GM18861 (cell line): ENCODE measurements around the gene MAP1LC3B2.

Experiments
- ATAC-seq: cut with Tn5 transposase; IDR thresholded peaks from one replicate; pipeline ENCODE4 v1.9.1; 2021; ENCODE audit not compliant: unreplicated experiment

MAP1LC3B2 gene

DNA sequence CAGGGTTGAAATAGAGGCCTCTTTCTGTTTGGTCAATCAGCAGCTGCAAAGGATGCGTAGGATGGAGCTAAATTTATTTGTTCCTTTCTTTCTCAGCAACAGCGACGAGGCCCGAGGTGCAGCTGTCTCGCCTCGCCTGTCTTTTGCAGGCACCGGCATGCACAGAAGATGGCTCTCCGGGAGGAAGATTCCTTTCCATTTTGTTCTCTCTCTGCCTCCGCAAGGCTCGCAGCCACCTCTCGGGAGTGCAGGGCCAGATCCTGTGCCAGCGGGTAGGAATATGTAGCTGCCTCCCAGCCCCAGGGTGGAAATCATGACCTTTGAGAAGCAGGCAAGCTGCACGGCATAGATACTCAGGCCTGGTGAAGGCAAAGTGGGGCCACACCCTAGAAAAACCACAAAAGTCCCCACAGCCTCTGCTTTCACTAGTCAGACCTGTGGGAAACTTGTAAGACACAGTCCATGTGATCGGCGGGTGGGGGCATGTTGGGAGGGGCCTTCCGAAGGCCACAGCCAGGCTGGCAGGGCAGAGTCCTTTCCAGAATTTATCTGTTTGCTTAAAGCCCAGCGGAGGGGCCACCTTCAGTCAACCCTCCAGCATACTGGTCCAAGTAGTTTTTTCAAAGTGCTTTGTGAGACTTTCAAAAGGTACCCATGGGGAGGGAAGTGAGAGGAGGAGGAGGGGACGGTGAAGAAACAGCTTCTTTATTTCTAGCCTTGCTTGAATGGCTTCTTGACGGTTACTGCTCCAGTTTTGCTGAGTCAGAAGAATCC, at the start of gene MAP1LC3B2:
TSS of gene MAP1LC3B2 (plus strand) at position 220 of the 774 bp plus-strand sequence. CDS start 16,562 bp downstream, outside the sequence.
- ATAC-seq = peak; percentile 70

DNA sequence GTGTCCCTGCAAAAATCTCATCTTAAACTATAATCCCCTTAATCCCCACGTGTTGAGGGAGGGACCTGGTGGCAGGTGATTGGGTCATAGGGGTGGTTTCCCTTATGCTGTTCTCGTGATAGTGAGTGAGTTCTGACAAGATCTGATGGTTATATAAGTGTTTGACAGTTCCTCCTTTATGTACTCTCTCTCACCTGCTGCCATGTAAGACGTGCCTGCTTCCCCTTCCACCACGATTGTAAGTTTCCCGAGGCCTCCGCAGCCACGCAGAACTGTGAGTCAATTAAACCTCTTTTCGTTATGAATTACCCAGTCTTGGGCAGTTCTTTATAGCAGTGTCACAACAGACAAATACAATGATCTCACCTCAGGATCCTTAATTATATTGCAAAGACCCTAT, 45.2 kb upstream of the MAP1LC3B2 start:
- ATAC-seq = no peak

DNA sequence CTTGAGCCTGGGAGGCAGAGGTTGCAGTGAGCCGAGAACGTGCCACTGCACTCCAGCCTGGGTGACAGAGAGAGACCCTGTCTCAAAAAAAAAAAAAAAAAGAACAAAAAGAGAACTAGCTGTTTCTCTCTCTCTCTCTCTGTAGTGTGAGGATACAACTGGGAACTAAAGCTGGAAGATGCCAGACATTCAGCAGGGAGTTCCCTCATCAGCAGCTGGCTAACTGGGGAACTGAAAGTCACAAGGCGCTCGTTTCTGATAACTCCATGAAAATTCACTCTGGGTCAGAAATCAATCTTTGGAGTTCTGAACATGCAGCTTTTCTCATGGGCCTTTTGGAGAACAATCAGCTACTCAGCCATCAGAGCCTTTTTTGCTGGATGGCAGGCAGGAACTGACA, 43.5 kb upstream of the MAP1LC3B2 start:
- ATAC-seq = no peak

DNA sequence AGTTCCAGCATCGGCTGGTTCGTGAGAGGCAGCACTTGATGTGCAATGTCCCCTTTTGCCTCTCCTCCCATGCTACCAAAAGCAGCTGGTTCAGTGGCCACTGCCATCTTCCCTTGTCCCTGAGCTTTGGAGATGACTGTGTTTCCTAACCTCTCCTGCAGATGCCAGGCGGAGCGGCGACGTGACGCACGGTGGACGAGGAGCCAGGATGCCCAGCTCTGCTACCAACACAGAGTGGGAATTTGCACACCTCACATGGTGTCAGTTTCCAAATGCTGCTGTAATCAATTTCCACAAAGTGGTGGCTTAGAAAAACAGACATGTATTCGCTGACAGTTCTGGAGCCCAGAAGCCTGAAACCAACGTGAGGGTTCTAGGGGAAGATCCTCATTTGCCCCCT, 42.5 kb upstream of the MAP1LC3B2 start:
- no peak for ATAC-seq

DNA sequence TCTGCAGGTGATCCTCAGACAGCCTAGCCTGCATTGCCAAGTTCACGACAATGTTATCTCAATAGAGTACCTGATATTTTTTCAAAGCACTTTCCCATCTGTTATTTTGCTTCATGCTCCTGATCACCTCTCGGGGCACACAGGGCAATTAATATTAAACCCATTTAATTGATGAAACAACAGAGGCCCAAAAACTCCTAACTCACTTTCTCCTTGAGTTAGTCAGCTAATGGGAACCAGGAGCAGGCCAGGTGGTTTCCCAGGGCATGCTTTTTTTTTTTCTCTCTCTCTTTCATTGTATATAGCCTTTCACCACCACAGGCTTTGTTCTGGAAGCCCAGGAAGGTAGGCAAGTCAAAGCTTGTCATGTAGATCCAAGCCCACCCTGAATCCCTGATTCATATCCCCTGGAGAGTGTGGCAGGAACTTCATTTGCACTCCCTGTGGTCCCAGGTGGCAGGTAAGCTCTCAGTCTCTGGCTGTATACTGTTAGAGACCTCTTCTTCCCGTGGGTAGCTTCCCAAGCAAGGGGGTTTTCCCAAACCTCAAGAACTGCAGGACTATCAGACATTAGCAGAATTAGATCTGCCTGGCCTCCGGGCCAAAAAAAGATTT, 41.6 kb upstream of the MAP1LC3B2 start:
- ATAC-seq = no peak

DNA sequence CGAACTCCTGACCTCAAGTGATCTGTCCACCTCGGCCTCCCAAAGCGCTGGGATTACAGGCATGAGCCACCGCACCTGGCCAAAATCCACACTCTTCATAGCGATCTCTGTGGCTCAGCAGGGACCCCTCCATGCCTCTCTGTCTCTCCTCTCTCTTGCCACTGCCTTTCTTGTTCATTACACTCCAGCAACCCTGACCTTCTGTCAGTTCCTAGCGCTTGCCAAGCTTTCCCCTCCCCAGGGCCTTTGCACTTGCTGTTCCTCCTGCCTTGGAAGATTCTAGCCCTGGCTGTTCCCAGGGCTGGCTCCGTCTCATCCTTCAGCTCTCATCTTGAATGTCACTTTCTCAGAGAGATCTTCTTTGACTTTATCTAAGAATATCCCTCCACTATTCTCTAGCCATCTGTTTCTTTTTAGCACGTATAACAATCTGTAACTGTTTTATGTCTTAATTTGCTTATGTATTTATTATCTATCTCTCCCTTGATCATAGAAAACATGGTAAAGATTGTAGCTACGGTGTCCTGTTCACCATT, 38.9 kb upstream of the MAP1LC3B2 start:
- ATAC-seq = no peak

DNA sequence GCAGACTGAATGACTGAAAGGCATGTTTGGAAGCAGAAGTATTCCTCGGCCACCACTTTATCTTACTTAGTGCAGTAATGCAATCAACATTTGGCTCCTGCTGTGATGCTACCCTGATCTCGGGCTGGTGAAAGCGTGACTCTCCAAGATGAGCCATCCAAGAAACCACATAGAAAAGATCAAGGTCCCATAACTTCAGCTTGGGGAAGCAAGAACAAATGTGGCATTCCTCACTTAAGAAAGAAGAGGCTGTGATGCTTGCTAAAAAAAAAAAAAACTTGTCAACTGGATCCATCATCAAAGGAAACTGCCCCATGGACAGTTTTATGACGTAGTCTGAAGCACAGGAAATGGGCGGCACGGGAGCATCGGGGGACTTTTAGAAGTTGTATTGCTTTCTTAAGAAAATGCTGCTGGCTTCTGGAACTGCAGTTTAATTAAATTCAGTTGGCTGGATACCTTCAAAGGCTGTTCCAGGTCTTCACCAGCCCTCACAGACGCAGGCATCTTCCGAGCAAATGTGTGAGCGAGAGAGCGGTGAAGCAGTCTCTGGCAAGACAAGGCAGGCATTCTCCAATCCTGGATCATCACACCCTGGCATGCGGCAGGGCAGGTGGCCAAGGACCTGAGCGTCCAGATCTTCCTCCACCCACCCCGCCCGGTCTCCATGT, 38.2 kb upstream of the MAP1LC3B2 start:
- no peak for ATAC-seq

DNA sequence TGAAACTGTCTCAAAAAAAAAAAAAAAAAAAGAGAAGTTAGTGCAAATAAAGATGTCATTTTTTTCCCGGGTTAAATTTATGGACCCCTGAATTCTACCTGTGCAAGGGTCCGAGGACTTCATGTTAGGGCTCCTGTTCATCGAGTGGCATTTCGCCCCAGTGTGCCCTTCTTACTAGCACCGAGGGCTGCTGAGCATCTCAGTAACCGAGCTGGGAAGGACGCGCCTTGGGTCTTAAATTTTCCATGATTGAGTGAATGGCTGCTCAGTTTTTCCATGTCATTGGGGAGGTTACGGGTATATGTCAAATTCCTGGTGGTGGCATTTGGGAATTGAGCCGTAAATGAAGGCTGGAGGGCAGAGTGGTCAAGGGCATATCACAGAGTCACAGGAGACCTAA, 34.9 kb upstream of the MAP1LC3B2 start:
- no peak for ATAC-seq

DNA sequence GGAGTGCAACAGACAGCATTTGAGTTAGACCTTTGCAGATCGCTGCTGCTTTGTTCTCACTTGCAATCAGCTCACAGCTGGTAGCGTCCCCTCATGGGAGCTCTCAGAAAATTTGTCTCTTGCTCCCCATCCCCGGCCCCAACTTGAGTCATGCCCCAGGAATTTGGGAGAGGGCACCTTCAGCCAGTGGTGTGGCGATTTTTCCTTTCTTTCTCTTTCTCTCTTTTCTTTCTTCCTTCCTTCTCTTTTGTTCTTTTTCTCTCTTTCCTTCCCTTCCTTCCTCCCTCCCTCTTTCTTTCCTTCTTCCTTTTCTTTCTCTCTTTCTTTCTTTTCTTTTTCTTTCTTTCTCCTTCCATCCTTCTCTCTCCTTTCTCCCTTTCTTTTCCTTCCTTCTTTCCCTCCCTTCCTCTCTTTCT, 34.2 kb upstream of the MAP1LC3B2 start:
- no peak for ATAC-seq

DNA sequence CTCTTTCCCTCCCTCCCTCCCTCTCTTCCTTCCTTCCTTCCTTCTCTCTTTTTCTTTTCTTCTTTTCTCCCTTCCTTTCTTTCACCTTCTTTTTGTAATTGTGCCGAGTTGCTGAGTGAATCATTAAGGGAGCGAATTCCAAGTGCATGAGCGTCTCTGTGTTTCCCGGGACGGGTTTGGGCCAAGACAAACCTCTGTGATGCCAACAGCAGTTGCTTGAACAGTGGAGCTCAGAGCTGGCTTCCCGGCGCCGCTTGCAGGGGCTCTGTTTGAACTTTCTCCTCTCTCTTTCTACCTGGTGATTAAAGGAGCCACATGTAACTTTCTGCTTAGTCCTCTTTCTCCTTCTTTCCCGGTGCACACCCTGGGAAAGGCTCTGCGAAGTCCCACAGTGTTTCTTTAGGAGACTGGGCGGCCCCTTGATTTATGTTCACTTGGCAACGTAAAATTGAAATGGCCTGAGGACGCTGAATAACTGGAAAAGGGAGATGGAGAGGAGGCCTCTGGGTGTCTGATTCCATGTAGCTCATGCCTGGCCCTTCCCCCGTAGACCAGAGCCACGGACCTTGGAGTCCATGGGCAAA, 33.7 kb upstream of the MAP1LC3B2 start:
- no peak for ATAC-seq

DNA sequence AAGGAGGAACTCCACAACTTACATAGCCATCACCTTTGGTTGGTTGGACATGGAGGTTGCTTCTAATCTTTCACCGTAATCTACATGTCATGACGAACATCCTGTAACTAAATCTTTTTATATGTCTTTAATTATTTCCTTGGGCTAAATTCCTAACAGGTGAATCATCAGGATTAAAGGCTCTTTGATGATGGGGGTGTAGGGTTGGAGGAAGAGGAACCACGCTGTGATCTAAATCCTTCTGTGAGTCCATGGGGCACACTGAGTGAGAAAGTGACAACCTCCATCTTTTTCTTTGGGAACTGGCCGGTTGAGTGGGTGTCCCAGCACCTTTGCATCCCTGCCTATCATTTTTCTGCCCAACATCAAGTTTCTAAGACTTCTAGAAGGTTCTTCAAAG, 31.1 kb upstream of the MAP1LC3B2 start:
- no peak for ATAC-seq

DNA sequence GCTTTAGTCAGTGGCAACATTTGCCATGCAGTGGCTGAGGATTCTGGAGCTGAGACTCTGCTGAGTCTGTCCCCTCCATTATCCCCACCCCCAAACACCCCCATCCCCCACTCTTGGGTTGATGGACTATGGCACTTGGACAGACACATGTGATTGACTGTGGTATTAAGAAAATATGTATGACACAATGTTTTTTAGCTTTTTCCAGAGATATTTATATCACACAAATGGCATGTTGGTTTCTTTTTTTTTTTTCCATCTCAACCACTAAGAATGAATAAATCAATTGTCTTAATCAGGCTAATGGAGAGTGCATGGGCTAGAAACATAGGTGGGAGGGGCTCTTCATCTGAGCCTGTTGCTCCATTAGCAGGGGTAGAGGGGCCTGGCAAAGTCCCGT, 30.7 kb upstream of the MAP1LC3B2 start:
- ATAC-seq = no peak

DNA sequence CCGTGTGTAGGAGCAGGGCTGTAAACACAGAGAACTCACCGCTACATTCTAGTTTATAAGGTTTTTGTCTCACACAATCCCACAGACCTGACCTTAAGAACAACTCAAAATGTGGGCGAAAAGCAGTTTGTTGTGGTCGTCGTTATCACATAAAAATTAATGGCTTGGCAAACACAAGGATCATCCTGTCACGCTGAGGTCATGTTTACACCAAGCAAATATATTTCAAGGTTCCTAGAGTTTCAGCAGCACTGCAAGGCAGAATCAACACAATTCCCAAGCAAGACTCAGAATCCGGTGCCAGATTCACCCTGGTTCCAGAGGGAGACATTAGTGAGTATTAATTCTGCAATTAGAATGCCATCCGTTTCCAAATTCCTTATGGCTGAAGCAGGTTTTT, 30.1 kb upstream of the MAP1LC3B2 start:
- ATAC-seq = no peak

DNA sequence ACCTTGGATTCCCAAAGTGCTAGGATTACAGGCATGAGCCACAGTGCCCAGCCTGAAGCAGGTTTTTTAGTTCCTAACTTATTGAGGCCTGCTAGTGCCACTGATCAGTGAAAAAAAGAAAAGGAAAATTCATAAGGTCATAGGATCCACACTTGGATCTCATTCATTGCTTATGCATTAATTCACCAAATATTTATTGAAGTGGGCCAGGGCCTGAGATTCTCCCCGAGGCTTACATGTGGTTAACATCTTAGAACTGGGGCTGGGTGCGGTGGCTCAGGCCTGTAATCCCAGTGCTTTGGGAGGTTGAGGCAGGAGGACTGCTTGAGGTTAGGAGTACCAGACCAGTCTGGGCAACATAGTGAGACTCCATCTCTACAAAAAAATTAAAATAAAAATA, 29.5 kb upstream of the MAP1LC3B2 start:
- ATAC-seq = no peak

DNA sequence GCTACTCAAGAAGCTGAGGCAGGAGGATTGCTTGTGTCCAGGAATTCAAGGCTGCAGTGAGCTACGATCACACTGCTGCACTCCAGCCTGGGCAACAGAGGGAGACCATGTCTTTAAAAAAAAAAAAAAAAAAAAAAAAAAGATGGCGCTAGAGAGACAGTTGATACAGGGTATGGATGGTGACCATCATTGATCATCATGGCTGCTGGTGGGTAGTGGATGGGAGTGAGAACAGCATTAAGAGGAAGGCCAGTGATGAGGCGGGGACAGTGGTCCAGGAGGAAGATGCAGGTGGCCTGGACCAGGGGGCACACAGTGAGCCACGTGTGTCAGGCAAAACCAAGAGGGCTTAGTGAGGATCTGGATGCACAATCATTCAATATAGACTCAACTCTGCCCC, 26.8 kb upstream of the MAP1LC3B2 start:
- ATAC-seq = no peak

DNA sequence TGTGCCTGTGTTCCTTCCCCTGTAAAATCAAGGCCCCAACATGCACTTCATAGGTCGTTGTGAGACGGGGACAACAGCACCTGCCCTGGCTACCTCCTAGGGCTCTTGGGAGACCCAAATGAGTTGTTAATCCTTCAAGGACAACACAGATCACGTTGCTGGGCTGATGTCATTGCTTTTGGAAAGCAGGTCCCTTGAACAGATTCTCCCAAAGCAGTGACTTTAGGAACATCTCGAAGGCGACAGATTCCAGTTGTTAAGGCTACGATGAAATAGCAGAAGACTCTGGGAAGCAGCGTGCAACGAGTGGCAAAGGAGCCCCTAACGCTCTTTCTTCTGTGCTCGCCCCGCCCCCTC, 26.2 kb upstream of the MAP1LC3B2 start:
- no peak for ATAC-seq

DNA sequence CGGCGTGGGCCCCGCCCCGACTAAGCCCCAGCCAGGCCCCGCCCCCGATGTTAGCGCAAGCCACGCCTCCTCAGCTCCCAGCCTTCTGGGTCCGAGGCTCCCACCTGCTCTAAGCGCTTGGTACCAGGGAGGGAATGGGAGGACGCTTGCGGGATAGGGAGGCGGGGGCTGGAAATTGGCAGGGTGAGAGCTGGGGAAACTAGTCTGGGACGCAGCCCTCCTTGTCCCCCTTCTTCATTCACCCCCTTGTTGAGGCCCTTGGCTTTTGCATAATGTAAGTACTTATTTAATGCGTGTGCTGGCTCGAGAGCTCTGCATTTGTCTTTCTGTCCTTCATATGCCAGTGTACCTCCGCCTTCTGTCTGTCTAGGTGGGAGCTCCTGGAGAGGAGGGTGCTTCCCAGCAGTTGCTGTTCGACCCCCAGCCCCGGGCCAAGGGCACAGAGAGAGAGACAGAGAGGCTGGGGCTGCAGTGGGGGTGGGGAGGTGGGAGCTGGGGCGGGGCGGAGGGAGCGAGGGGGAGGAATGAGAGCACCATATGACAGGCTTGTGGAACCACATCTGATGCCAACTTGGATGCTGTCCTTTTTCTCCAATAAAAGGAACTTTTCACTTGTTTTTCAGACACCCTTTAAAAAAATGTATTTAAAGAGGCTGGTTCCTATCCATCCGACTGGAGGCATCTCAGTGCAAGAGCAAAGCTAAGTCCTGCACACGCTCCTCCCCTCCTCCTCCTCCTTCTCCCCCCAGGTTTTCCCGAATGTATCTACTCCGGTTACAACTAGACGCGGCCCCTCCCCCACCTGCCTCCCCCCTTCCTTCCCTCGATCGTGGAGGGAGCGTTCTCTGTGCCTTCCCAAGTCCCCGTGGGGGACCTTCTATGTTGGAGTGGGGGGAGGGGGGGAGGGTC, 25.6 kb upstream of the MAP1LC3B2 start:
- no peak for ATAC-seq

DNA sequence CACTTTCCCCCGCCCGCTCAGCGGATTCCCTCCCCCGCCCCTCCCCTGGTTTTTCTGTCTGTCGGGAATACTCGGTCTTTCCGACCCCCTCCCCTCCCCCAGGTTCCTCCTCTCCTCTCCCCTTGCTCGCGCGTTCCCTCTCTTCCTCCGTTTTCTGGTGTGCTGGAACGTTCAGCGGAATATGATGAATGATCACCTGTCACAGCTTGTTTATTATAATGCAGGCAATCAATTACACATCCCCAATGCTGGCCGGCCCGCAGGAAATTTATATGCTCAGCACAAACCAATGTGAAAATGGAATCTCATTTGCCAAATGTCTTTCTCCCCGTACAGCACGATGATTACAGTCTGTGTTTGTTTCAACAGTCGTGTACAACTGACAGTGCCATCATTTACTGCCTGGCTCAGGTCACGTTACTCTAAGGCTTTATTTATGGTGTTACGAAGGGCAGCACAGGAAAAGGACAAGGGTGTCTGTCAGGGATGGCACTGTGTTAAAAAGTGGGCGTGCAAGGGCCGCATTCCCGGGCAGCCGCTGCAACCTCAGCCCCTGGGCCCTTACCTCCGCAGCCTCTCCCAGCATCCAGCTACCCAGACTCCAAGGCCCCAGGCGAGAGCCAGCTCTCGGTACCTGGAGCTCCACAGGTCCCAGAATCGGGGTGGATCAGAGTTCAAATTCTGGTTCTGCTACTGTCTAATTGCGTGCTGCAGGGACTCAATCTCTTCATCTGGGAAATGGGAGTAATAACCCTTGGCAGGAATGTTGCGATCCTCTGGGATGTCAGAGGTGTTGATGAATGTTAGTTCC, 24.7 kb upstream of the MAP1LC3B2 start:
- ATAC-seq = no peak

DNA sequence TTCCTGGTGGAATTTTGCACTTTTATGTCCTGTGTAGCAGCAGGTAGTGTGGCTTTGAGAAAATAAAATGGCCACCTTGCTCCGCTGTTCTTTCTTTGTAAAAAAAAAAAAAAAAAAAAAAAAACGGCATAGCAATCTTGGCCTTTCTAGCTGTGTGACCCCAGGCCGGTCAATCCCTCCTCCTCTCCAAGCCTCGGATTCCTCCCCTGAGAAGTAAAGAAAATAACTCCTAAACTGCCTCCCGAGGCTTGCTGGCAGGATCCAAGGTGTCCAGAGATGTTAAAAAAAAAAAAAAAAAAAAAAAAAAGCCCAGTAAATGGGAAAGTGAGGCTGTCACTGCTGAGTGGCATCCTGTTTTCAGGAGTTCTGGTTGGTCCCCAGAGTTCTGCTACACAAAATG, 23.9 kb upstream of the MAP1LC3B2 start:
- ATAC-seq = no peak
